Kidney epithelial cell (primary cell): ENCODE results near the gene MUSTN1. TPM values are rescaled to one million over a fixed set of nuclear protein-coding genes. Genes with fewer than 3 reads are reported as not detected.

ENCODE experiments used
- DNase-seq: peaks from one replicate; pipeline ENCODE4 v3.0.0-alpha.2; 2010; ENCODE audit warnings: low read depth
- H3K27me3 ChIP-seq: 2 replicates; pipeline ENCODE4 v1.6.0; 2011; ENCODE audit warnings: low read length; ENCODE audit not compliant: control insufficient read depth, insufficient read depth
- H3K36me3 ChIP-seq: 2 replicates; pipeline ENCODE4 v1.5.1; 2011; ENCODE audit warnings: low read length; ENCODE audit not compliant: control insufficient read depth, insufficient read depth
- H3K4me3 ChIP-seq: 2 replicates; pipeline ENCODE4 v1.5.1; 2011; ENCODE audit warnings: low read depth, mild to moderate bottlenecking, control low read depth, low read length
- total RNA-seq: library from RNA; depleted of rRNA; stranded (reverse); fragments of >200 nt; gene quantifications from 2 replicates; pipeline ENCODE4 v1.2.3, GENCODE V29; 2015
- TF ChIP-seq, protein P1 (sequence below): IDR thresholded peaks from 2 replicates; pipeline ENCODE4 v1.5.1; 2011; ENCODE audit warnings: mild to moderate bottlenecking, moderate library complexity, low read length, control low read depth, inconsistent platforms; ENCODE audit not compliant: insufficient read depth, poor library complexity, severe bottlenecking

MUSTN1 gene
- total RNA-seq, 1 donor from 2014 or later, result not detected

DNA sequence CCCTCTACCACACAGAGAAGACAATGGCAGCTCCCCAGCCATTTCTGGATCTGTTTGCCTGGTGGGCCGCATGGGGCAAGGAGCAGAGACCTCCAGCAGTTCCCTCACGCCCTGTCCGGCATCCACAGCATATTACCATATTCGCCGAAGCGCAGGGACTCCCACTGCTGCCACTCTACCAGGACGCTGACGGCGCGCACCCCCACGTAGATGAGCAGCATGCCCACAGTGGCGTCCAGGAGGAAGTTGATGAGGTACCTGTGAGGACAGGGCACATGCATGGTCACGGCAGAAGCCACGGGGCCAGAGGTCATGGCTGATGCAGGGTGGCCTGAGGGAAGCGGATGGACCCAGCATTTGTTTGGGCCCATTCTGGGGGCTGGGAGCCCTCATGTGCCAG, 14.8 kb upstream of the MUSTN1 start:
- H3K4me3 ChIP-seq, result no peak overlapping the region
- no peak for DNase-seq
- no peaks in the 10 kb centered on the region for H3K36me3 ChIP-seq
- TF ChIP-seq, protein P1, sequence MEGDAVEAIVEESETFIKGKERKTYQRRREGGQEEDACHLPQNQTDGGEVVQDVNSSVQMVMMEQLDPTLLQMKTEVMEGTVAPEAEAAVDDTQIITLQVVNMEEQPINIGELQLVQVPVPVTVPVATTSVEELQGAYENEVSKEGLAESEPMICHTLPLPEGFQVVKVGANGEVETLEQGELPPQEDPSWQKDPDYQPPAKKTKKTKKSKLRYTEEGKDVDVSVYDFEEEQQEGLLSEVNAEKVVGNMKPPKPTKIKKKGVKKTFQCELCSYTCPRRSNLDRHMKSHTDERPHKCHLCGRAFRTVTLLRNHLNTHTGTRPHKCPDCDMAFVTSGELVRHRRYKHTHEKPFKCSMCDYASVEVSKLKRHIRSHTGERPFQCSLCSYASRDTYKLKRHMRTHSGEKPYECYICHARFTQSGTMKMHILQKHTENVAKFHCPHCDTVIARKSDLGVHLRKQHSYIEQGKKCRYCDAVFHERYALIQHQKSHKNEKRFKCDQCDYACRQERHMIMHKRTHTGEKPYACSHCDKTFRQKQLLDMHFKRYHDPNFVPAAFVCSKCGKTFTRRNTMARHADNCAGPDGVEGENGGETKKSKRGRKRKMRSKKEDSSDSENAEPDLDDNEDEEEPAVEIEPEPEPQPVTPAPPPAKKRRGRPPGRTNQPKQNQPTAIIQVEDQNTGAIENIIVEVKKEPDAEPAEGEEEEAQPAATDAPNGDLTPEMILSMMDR, result no peak
- H3K27me3 ChIP-seq, result no peaks in the 10 kb centered on the region

DNA sequence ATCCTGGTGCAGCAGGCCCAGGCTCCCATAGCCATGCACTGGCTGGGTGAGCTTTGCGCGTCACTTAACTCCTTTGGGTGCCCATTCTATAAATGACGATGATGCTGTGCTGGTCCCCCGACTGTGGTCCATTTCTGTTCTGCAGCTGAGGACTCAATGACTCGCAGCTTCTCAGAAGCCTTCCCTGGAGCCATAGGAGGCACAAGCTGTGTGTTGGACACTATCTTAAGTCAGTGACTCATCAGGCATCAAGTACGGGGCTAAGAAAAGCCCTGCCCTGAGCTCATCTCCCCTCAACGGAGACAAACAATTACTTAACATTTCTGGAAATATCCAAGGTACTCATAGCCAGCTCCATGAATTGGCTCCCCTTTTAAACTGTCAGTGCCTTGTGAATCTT, 13.8 kb upstream of the MUSTN1 start:
- TF ChIP-seq, protein P1, result no peak
- Histone ChIP-seq H3K36me3 (no peaks in the 10 kb centered on the region), H3K4me3 (no peak overlapping the region), H3K27me3 (no peaks in the 10 kb centered on the region)
- peak; percentile 10 for DNase-seq

DNA sequence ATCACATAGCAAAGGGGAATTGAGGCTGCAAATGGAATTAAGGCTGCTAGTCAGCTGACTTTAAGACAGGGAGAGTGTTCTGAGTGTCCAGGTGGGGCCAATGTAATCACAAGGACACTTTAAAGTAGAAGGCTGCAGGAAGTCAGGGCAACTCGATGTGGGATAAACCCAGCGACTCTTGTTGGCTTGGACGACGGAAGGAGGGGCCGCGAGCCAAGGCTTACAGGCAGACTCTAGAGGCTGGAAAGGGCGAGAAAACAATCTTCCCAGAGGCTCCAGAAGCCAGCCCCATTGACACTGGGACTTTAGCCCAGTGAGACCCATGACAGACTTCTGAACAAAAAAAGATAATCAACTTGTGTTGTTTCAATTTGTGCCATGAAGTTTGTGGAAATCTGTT, 12.9 kb upstream of the MUSTN1 start:
- H3K4me3 ChIP-seq, result no peak overlapping the region
- no peak for DNase-seq
- TF ChIP-seq, protein P1, result no peak
- no peaks in the 10 kb centered on the region for H3K27me3 ChIP-seq
- no peaks in the 10 kb centered on the region for H3K36me3 ChIP-seq

DNA sequence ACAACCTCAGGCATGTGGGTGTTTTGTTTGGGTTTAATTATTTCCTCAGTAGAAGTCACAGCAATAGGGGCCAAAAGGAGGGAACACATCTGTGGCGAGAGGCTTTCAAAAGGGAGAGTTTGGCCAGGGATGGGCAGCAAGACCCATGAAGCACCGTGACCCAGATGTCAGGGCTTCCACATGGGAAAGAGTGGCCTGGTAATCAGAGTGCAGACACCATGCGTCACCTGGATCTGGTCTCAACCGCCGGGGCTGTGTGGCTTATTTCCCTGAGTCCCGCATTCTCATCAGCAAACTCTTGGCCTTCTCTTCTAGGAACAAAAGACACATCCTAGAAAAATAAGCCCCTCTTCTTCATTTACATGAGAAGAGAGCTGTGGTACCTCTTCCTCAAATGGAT, 12.4 kb upstream of the MUSTN1 start:
- TF ChIP-seq, protein P1, result no peak
- DNase-seq, result no peak
- Histone ChIP-seq H3K27me3 (no peaks in the 10 kb centered on the region), H3K4me3 (no peak overlapping the region), H3K36me3 (no peaks in the 10 kb centered on the region)

DNA sequence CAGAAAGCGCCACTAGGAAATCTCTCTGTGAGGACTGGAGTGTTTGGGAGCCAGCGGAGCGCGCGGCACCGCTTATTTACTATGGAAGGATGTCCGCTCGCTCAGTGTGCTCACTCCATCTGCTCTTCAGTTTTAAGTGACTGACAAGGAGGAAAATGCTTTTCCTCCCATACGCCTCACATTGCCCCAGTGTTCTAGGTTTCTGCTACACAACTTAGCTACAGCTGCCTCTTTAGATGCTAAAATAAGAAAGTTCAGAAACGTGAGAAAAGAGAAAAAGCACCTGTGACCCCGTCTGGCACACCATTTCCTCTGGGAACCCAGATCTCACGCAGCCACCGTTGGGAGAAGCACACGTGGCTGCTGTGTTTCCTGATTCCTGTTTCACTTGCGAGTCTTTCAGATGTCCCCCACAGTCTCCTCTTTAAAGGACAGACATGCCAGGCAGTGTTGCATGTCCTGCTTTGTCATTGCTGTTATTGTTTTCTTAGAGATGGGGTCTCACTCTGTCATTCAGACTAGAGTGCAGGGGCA, 11.7 kb upstream of the MUSTN1 start:
- TF ChIP-seq, protein P1, result no peak
- Histone ChIP-seq H3K4me3 (no peak overlapping the region), H3K27me3 (no peaks in the 10 kb centered on the region), H3K36me3 (no peaks in the 10 kb centered on the region)
- no peak for DNase-seq

DNA sequence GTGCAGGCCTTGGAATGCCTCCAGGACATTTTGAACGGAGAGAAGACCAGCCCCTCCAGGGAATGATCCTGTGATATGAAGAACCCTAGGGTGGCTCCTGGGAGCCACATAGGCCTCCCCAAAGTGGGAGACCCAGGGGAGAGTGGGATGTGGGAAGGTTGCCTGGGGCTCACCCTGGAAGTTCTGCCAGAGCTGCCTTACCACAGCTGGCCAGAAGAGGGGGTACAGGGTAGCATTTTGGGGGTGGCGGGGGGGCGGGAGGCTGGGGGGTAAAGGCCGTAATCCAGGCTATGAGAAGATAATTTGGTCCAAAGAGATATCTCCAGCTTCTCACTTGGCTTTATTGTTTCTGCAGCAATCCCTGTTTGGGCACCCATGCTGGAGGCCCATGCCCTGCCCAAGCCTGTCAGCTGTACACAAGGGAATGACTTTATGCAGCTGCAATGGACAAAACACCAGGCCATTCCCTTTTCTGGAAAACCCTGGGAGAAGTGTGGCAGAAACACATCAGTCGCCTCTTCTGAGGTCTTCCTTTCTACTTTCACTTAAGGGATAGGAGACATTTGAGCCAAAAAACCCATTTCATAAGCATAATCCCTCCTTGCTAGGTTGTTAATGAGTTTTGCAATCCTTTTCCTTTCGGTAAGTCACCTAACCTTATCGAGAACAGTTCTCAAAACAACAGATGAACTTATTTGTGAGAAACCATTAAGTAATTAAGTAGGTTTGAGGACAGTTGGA, 11.0 kb upstream of the MUSTN1 start:
- no peak for DNase-seq
- no peaks in the 10 kb centered on the region for H3K36me3 ChIP-seq
- no peaks in the 10 kb centered on the region for H3K27me3 ChIP-seq
- TF ChIP-seq, protein P1, result peak; percentile 36
- no peak overlapping the region for H3K4me3 ChIP-seq
